Activated T-helper 2 cell treated with anti-CD3 and anti-CD28 coated beads, Interferon-gamma antibody, Interleukin-2, Interleukin-4, amounts not matched to agents 10 μg/mL and 5 μg/mL and 100 μg/mL, durations not matched to agents 14 hours and 24 hours and 36 hours (primary cell): ENCODE results near the gene PILRA. TPM values are rescaled to one million over a fixed set of nuclear protein-coding genes. Genes with fewer than 3 reads are reported as not detected.

ENCODE experiments used
- DNase-seq: peaks from one replicate; pipeline ENCODE4 v3.0.0; 2021; ENCODE audit warnings: low spot score
- H3K27ac Mint-ChIP-seq: one replicate; pipeline ENCODE4 v1.8.0; 2021; ENCODE audit warnings: mixed read lengths
- H3K27me3 Mint-ChIP-seq: one replicate; pipeline ENCODE4 v1.8.0; 2021; ENCODE audit warnings: low read depth, mixed read lengths
- H3K36me3 Mint-ChIP-seq: one replicate; pipeline ENCODE4 v1.8.0; 2021; ENCODE audit warnings: low read depth, mixed read lengths
- H3K4me1 Mint-ChIP-seq: one replicate; pipeline ENCODE4 v1.8.0; 2021; ENCODE audit warnings: low read depth, mixed read lengths
- H3K4me3 Mint-ChIP-seq: one replicate; pipeline ENCODE4 v1.8.0; 2021; ENCODE audit warnings: low read depth, mild to moderate bottlenecking, moderate library complexity, mixed read lengths
- H3K9me3 Mint-ChIP-seq: one replicate; pipeline ENCODE4 v1.8.0; 2021; ENCODE audit warnings: mixed read lengths
- intact Hi-C: fragments of 100-400 bp; cut with micrococcal nuclease; formaldehyde crosslinking; loops from one replicate; pipeline ENCODE4 v1.15.1; 2023
- total RNA-seq: library from RNA; stranded (reverse); gene quantifications from 2 replicates; pipeline ENCODE4 v1.2.3, GENCODE V29; 2022

PILRA gene
- total RNA-seq, 1 donor from 2014 or later: 12.3 TPM

DNA sequence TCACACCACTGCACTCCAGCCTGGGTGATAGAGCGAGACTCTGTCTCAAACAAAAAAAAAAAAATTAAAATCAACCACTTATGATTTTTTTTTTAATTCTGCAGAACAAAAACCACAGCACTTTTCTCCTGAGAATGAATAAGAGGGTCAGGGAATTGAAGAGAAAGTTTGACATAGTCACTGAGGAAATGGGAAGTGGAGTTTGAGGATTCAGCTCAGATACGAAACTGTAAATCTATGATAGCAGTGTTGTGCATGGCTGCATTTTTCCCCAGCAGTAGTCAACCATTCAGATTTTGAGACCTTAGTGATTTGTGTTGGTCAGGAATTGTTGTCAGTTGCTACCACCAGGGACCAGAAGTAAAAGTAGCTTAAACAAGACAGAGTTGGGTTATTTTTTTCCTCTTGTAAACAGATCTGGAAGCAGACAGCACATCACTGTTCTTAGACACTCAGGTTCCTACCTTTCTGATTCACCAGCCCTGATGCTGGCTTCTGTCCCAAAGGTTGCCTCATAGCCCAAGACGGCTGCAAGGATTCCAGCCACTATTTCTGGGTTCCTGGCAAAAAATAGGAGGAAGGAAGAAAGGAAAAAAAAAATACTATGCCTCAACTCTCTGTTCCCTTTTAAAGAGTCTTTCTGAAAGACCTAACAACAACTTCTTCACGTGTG is 20.1 kb downstream of the PILRA start:
- DNase-seq: no peak
- intact Hi-C loops: no loop called here
- peaks cover 23% of the 10 kb centered on the region for H3K4me1 Mint-ChIP-seq
- no peak overlapping the region for H3K4me3 Mint-ChIP-seq
- H3K27me3 Mint-ChIP-seq: peaks cover 44% of the 10 kb centered on the region
- no peaks in the 10 kb centered on the region for H3K36me3 Mint-ChIP-seq
- H3K9me3 Mint-ChIP-seq: no peaks in the 10 kb centered on the region
- H3K27ac Mint-ChIP-seq: no peak overlapping the region

GRCh38 chr7:100394077-100394476 is 20.8 kb downstream of the PILRA start:
- no peak for DNase-seq
- H3K27me3 Mint-ChIP-seq: peaks cover 45% of the 10 kb centered on the region
- H3K9me3 Mint-ChIP-seq: no peaks in the 10 kb centered on the region
- H3K4me1 Mint-ChIP-seq: peaks cover 25% of the 10 kb centered on the region
- H3K27ac Mint-ChIP-seq: no peak overlapping the region
- intact Hi-C loops: no loop called here
- H3K4me3 Mint-ChIP-seq: no peak overlapping the region
- no peaks in the 10 kb centered on the region for H3K36me3 Mint-ChIP-seq

GRCh38 chr7:100396421-100396982 is 23.2 kb downstream of the PILRA start:
- Mint-ChIP-seq H3K9me3 (no peaks in the 10 kb centered on the region), H3K36me3 (no peaks in the 10 kb centered on the region), H3K4me3 (no peak overlapping the region), H3K27ac (peak overlapping the region; percentile 23), H3K4me1 (peaks cover 25% of the 10 kb centered on the region), H3K27me3 (peaks cover 35% of the 10 kb centered on the region)
- peak; percentile 58 for DNase-seq
- intact Hi-C loops: loop anchor here (1.0 to 5.0 kb wide), 3 partner anchors 31 to 49 kb away; partner anchors contain the start of genes MEPCE and ZCWPW1

- H3K4me1 Mint-ChIP-seq: peaks cover 20% of the 10 kb centered on the region
- peaks cover 36% of the 10 kb centered on the region for H3K27me3 Mint-ChIP-seq
- peak overlapping the region; percentile 23 for H3K27ac Mint-ChIP-seq
- no peak for DNase-seq
- no peaks in the 10 kb centered on the region for H3K9me3 Mint-ChIP-seq
- H3K36me3 Mint-ChIP-seq: no peaks in the 10 kb centered on the region
- intact Hi-C loops: loop anchor here (2.0 to 5.0 kb wide), 2 partner anchors 31 to 50 kb away; partner anchors contain the start of genes MEPCE and ZCWPW1
- no peak overlapping the region for H3K4me3 Mint-ChIP-seq
Observed at GRCh38 chr7:100397315-100398081, 24.2 kb downstream of the PILRA start.

DNA sequence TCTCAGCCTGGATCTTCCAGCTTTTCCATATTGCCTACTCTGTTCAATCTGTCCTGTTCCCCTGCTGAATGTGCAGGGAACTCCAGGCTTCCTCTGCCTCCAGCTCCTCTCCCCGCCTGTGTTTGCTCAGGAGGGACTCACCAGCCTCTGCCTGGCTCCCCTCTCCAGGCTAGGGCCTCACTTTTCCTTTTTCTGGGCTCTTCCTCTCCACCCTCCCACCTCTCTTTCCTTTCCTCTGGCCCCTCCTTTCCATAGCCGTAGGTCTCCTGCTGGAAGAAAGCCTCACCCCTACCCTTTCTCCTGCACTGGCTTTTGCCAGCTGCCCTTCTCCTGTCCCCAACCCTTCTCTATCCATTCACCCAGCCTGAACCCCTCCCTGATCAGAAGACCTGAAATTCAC is 25.0 kb downstream of the PILRA start:
- no peak for DNase-seq
- H3K4me3 Mint-ChIP-seq: no peak overlapping the region
- H3K36me3 Mint-ChIP-seq: no peaks in the 10 kb centered on the region
- intact Hi-C loops: loop anchor here (5.0 kb wide), 1 partner anchor 51 kb away; no protein-coding TSS in a partner anchor
- H3K27ac Mint-ChIP-seq: no peak overlapping the region
- no peaks in the 10 kb centered on the region for H3K9me3 Mint-ChIP-seq
- peaks cover 33% of the 10 kb centered on the region for H3K27me3 Mint-ChIP-seq
- H3K4me1 Mint-ChIP-seq: peaks cover 18% of the 10 kb centered on the region

- Mint-ChIP-seq H3K9me3 (no peaks in the 10 kb centered on the region), H3K36me3 (no peaks in the 10 kb centered on the region), H3K27me3 (peaks cover 35% of the 10 kb centered on the region), H3K4me1 (peaks cover 18% of the 10 kb centered on the region), H3K4me3 (no peak overlapping the region), H3K27ac (no peak overlapping the region)
- DNase-seq: no peak
- intact Hi-C loops: no loop called here
Observed at GRCh38 chr7:100400041-100400440, 26.8 kb downstream of the PILRA start.

GRCh38 chr7:100400656-100401055 is 27.4 kb downstream of the PILRA start:
- no peak overlapping the region for H3K27ac Mint-ChIP-seq
- no peaks in the 10 kb centered on the region for H3K9me3 Mint-ChIP-seq
- no peak overlapping the region for H3K4me3 Mint-ChIP-seq
- no peak for DNase-seq
- H3K27me3 Mint-ChIP-seq: peaks cover 35% of the 10 kb centered on the region
- intact Hi-C loops: no loop called here
- peaks cover 14% of the 10 kb centered on the region for H3K4me1 Mint-ChIP-seq
- no peaks in the 10 kb centered on the region for H3K36me3 Mint-ChIP-seq

DNA sequence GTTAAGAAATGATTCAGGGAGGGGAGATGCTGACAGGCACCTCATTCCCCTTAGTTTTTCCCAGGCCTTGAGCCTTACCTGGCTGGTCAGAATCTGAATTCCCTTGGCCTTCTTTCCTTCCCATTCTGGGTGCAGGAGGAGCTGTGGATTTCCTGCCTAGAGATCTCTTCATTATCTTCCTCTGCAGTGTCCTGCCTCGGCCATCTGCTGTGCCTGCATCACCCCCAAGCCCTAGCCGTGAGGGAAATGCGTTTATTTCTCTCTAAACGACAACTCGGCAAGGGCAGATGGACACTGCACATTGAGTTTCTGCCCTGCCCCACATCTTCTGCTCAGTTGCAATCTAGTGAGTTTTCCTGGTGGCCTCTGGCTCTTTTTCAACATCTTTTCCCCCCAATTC is 28.5 kb downstream of the PILRA start:
- Mint-ChIP-seq H3K36me3 (no peaks in the 10 kb centered on the region), H3K27me3 (peaks cover 40% of the 10 kb centered on the region), H3K27ac (no peak overlapping the region), H3K9me3 (no peaks in the 10 kb centered on the region), H3K4me3 (no peak overlapping the region), H3K4me1 (peaks cover 8% of the 10 kb centered on the region)
- intact Hi-C loops: no loop called here
- no peak for DNase-seq

DNA sequence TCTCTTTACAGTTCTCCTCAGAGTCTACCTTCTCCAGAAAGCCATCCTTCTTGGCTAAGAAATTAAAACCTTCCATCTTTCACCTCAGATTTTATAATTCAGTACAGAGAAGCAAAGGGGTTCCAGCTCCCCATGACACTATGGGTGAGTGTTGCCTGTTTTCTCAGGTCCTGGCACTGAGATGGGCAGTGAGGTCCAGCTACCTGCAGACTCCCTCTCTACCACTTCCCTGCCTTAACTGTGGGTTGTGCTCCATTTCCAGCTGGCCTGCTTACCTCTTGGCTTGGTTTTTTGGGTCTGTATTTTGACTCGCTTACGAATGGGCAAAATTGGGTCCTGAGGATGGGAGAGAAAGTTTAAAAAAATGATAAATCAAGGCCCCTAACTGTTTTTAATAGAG is 29.0 kb downstream of the PILRA start:
- H3K27ac Mint-ChIP-seq: no peak overlapping the region
- H3K4me1 Mint-ChIP-seq: peaks cover 4% of the 10 kb centered on the region
- intact Hi-C loops: no loop called here
- no peak for DNase-seq
- H3K9me3 Mint-ChIP-seq: no peaks in the 10 kb centered on the region
- H3K27me3 Mint-ChIP-seq: peaks cover 43% of the 10 kb centered on the region
- H3K36me3 Mint-ChIP-seq: no peaks in the 10 kb centered on the region
- H3K4me3 Mint-ChIP-seq: no peak overlapping the region

DNA sequence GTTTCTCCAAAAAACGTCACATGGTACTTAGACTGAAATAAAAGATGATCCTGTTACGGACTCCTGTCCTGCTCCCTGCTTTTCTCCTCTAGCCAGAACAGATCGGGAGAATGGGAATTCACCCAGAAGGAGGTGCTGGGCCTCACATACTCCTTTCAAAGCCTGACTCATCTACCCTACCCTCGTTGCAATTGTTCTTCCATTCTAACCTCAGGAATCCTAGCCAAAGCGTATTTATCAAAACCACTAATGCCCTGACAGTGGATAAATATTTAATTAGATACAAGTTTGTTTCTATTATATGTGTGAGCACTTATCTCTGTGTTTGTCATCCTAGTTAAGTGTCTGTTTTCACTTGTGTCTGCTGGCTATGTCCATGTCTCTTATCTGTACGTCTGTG is 33.5 kb downstream of the PILRA start:
- Mint-ChIP-seq H3K27me3 (peaks cover 26% of the 10 kb centered on the region), H3K9me3 (no peaks in the 10 kb centered on the region), H3K4me3 (no peak overlapping the region), H3K4me1 (peaks cover 1% of the 10 kb centered on the region), H3K36me3 (no peaks in the 10 kb centered on the region), H3K27ac (no peak overlapping the region)
- no peak for DNase-seq
- intact Hi-C loops: loop anchor here (2.0 kb wide), 1 partner anchor 274 kb away; no protein-coding TSS in a partner anchor

DNA sequence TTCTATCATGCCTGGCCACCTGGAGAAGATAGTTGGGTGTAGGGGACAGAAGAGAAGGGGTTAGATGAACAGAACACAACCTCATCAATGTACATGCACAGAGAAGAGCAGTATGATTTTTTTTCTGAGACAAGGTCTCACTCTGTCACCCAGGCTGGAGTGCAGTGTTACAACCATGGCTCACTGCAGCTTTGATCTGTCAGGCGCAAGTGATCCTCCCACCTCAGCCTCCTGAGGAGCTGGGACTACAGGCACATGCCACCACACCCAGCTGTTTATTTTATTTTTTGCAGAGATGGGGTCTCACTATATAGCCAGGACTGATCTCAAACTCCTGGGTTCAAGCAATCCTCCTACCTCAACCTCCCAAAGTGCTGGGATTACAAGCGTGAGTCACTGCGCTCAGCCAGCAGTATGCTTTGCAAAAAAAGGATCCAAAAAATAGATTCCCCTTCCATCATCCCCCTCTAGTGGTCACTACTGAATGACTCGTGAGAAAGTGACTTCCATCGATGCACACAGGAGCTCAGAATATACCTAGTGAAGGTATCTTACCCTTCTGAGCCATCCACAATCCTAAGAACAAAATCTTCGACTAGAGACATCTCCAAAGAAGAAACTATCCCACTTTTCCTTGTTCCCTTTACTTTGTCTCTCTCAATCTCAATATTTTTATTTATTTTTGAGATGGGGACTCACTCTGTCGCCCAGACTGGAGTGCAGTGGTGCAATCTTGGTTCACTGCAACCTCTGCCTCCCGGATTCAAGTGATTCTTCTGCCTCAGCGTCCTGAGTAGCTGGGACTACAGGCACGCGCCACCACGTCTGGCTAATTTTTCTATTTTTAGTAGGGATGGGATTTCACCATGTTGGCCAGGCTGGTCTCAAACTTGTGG is 34.2 kb downstream of the PILRA start:
- Mint-ChIP-seq H3K27ac (no peak overlapping the region), H3K4me3 (no peak overlapping the region)
- intact Hi-C loops: loop anchor here (2.0 kb wide), 1 partner anchor 275 kb away; no protein-coding TSS in a partner anchor

GRCh38 chr7:100411101-100411500 is 37.8 kb downstream of the PILRA start:
- H3K4me3 Mint-ChIP-seq: no peak overlapping the region

More for the DNA sequence above, 34.2 kb downstream of the PILRA start:
- no peaks in the 10 kb centered on the region for H3K9me3 Mint-ChIP-seq
- no peaks in the 10 kb centered on the region for H3K36me3 Mint-ChIP-seq
- peak; percentile 20 for DNase-seq
- H3K27me3 Mint-ChIP-seq: peaks cover 24% of the 10 kb centered on the region
- H3K4me1 Mint-ChIP-seq: peaks cover 1% of the 10 kb centered on the region

More at GRCh38 chr7:100411101-100411500, 37.8 kb downstream of the PILRA start:
- Mint-ChIP-seq H3K27ac (no peak overlapping the region), H3K4me1 (peaks cover 7% of the 10 kb centered on the region), H3K36me3 (no peaks in the 10 kb centered on the region), H3K27me3 (peaks cover 22% of the 10 kb centered on the region), H3K9me3 (no peaks in the 10 kb centered on the region)
- intact Hi-C loops: no loop called here
- no peak for DNase-seq
